NB4 (cell line): Measurements from ENCODE around the gene ORC2.

Experiments used
- MAX ChIP-seq: IDR thresholded peaks from 2 replicates; pipeline ENCODE4 v1.6.1; 2011; ENCODE audit warnings: low read depth, low read length
- POLR2A ChIP-seq: IDR thresholded peaks from 2 replicates; pipeline ENCODE4 v1.6.1; 2011; ENCODE audit warnings: mild to moderate bottlenecking; ENCODE audit not compliant: insufficient read length; ENCODE audit errors: extremely low read depth
- TF ChIP-seq, protein P1 (sequence below): IDR thresholded peaks from one replicate; pipeline ENCODE4 v1.5.1; 2012; ENCODE audit warnings: low read depth, low read length

DNA sequence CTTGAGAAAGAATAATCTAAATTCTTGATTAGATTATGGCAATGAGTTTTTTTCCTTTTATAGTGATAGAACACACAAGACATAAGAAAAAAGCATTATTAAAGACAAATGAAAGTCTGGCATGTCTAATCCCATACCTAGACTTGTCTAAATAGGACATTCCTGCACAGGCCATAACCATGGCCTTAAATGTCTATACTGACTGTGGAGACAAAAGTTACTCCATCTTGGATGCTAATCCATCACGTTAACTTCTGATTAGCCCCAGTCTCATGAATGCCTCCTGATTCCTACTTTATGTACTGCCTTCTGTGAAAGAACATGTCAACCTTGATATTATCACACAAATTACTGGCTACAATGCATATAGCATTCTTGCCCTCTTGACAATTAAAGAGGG, 23.6 kb downstream of the ORC2 start:
- TF ChIP-seq, protein P1, sequence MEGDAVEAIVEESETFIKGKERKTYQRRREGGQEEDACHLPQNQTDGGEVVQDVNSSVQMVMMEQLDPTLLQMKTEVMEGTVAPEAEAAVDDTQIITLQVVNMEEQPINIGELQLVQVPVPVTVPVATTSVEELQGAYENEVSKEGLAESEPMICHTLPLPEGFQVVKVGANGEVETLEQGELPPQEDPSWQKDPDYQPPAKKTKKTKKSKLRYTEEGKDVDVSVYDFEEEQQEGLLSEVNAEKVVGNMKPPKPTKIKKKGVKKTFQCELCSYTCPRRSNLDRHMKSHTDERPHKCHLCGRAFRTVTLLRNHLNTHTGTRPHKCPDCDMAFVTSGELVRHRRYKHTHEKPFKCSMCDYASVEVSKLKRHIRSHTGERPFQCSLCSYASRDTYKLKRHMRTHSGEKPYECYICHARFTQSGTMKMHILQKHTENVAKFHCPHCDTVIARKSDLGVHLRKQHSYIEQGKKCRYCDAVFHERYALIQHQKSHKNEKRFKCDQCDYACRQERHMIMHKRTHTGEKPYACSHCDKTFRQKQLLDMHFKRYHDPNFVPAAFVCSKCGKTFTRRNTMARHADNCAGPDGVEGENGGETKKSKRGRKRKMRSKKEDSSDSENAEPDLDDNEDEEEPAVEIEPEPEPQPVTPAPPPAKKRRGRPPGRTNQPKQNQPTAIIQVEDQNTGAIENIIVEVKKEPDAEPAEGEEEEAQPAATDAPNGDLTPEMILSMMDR: no peak
- TF ChIP-seq MAX (no peak), POLR2A (no peak)
